HT1080 (cell line): ENCODE data around the gene THRAP3. TPM values are rescaled to one million over a fixed set of nuclear protein-coding genes. Genes with fewer than 3 reads are reported as not detected.
A peak's percentile ranks its signal among the peaks of the same experiment; 100 is the strongest.
"Not testable (repeated sequence)": the region's sequence is repeated elsewhere in the genome, so short reads cannot be mapped to it uniquely, and the experiment has no call there.

Experiments used
- DNase-seq: peaks from one replicate; pipeline ENCODE4 v3.0.0-alpha.2; 2015; ENCODE audit warnings: low read depth
- total RNA-seq: library from RNA; depleted of rRNA; stranded (reverse); fragments of >200 nt; shearing (Covaris generic); gene quantifications from 2 replicates; pipeline ENCODE4 v1.2.3, GENCODE V29; 2014

THRAP3 gene
- total RNA-seq, 1 experiment from 2014 or later, result 92.0 TPM

GRCh38 chr1:36206323-36206858 lies 17.9 kb upstream of the THRAP3 start:
- DNase-seq, result no peak

- DNase-seq, result peak; percentile 18
Measured at GRCh38 chr1:36207339-36207738, 16.9 kb upstream of the THRAP3 start.

DNA sequence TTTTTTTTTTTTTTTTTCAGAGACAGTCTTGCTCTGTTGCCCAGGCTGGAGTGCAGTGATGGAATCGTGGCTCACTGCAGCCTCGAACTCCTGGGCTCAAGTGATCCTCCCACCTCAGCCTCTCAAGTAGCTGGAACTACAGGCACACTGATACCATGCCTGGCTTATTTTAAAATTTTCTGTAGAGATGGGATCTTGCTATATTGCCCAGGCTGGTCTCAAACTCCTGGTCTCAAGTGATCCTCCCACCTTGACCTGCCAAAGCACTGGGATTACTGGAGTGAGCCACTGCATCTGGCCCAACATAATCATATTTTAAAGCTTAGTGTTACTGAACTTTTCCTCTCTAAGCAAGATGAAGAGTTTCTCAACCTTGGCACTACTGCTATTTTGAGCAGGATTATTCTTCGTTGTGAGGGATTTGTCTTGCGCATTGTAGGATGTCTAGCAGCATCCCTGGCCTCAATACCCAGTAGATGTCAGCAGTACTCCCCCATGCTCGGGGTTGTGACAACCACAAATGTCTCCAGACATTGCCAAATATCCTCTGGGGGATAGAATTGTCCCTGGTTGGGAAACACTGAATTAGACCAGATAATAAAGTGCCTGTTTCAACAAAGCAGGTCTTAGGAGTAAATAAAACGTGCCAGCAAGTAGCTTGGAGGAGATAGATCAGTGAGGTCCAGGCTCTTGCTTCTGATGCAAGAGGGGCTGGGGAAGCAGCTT lies 15.1 kb upstream of the THRAP3 start:
- DNase-seq, result no peak

DNA sequence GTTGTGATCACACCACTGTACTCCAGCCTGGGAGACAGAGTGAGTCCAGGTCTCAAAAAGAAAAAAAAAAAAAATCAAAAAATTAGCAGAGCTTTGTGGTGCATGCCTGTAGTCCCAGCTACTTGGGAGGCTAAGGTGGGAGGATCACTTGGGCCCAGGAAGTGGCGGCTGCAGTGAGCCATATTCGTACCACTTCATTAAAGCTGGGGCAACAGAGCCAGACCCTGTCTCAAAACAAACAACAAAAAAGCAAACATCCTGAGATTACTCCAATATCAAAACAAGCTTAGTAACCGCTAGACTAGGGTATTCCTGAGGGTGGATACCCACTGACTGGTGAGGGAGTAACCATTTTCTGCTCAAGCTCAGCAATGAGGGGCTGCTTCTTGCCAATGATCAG lies 12.9 kb upstream of the THRAP3 start:
- no peak for DNase-seq

- DNase-seq, result no peak
Measured at GRCh38 chr1:36211841-36212240, 12.4 kb upstream of the THRAP3 start.

GRCh38 chr1:36212782-36213181 lies 11.5 kb upstream of the THRAP3 start:
- DNase-seq, result no peak

DNA sequence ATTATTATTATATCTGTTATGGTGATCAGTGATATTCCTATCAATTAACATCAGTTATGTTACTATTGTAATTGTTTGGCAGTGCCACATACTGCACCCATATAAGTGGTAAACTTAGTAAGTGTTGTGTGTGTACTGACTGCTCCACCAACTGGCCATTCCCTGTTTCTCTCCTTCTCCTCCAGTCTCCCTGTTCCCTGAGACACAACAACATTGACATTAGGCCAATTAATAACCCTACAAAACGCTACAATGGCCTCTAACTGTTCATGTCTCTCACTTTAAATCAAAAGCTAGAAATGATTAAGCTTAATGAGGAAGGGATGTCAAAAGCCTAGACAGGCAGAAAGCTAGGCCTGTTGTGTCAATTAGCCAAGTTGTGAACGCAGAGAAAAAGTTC lies 6.6 kb upstream of the THRAP3 start:
- peak; percentile 53 for DNase-seq

DNA sequence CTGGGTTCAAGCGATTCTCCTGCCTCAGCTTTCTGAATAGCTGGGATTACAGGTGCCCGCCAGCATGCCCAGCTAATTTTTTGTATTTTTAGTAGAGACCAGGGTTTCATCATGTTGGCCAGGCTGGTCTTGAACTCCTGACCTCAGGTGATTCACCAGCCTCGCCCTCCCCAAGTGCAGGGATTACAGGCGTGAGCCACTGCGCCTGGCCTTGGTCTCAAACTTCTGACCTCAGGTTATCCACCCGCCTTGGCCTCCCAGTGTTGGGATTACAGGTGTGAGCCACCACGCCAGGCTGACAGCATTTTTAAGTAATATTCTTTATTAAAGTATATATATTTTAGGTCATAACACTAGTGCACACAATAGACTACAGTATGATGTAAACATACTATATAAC lies 2.3 kb upstream of the THRAP3 start:
- not testable (repeated sequence) for DNase-seq

DNA sequence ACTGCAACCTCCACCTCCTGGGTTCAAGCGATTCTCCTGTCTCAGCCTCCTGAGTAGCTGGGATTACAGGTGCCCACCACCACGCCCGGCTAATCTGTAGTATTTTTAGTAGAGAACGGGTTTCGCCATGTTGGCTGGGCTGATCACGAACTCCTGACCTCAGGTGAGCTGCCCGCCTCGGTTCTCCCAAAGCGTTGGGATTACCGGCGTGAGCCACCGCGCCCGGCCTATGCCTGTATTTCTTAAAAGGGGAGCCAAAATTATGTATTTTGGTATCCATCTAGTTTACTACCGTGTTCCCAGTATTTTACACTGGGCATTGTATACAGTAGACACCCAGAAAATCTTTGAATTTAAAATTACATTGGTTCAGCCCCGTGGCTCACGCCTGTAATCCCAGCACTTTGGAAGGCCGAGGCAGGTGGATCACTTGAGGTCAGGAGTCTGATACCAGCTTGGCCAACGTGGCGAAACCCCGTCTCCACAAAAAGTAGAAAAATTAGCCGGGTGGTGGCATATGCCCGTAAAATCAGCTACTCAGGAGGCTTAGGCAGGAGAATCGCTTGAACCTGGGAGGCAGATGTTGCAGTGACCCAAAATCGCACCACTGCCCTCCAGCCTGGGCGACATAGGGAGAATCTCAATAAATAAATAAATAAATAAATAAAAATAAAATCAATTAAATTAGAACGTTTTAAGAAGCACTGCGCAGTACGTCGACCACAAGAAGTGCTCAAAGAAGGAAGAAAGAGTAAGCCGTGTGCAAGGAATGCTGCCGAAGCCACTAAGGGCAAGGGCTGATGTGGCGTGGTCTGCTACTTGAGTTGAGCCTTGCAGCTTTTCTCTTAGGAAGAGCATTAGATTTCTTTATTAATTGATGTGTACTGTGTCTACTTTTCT lies 1.5 kb upstream of the THRAP3 start:
- DNase-seq, result no peak

GRCh38 chr1:36223381-36223995 lies 755 bp upstream of the THRAP3 start:
- peak; percentile 35 for DNase-seq

- peak; percentile 81 for DNase-seq
Measured at GRCh38 chr1:36224537-36225282, 467 bp downstream of the THRAP3 start.

GRCh38 chr1:36225283-36225899 lies 1.1 kb downstream of the THRAP3 start:
- no peak for DNase-seq

GRCh38 chr1:36230279-36230678 lies 6.0 kb downstream of the THRAP3 start:
- DNase-seq, result not testable (repeated sequence)

DNA sequence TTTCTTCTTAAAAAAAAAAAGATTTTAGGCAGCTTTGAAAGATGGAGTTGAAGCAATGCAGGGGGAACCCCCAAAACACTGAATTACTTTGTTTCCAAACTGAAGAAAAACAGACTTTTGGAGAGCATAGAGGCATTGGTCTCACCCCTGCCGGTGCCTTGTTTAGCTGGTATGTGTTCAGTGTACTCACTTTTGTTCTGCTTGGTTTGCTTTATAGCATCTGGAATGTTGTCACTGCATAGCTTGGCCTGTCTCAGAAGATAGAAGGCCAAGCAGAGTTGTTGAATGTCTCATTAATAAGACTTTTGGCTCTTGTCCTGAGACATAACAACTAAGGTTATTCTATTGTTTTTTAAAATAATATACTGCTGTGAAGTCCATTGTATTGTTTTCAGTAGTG lies 6.9 kb downstream of the THRAP3 start:
- no peak for DNase-seq

- DNase-seq, result no peak
Measured at GRCh38 chr1:36232212-36233095, 8.2 kb downstream of the THRAP3 start.

GRCh38 chr1:36236302-36236701 lies 12.1 kb downstream of the THRAP3 start:
- no peak for DNase-seq

- DNase-seq, result no peak
Measured at GRCh38 chr1:36238433-36238832, 14.2 kb downstream of the THRAP3 start.

DNA sequence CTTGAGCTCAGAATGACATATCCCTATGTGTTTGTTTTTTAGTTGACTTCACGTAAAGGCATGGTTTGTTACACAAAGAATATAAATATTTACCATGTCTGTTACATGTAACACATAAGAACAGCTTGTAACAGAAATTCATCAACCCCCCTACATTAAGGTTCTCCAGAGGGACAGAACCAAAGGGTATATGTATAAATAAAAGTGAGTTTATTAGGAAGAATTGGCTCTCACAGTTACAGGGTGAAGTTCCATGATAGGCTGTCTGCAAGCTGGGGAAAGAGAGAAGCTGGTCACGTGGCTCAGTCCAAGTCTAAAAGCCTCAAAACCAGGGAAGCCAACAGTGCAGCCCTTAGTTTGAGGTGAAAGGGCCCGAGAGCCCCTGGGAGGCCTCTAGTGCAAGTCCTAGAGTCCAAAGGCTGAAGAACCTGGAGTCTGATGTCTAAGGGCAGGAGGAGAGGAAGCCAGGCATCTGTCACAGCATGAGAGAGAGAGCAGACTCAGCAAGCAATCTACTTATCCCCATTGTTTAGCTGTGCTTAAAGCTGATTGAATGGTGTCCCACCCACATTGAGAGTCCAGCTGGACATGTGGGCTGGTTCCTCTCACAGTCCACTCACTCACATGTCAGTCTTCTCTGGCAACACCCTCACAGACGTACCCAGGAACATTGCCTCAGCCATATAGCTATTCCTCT lies 15.8 kb downstream of the THRAP3 start:
- no peak for DNase-seq

DNA sequence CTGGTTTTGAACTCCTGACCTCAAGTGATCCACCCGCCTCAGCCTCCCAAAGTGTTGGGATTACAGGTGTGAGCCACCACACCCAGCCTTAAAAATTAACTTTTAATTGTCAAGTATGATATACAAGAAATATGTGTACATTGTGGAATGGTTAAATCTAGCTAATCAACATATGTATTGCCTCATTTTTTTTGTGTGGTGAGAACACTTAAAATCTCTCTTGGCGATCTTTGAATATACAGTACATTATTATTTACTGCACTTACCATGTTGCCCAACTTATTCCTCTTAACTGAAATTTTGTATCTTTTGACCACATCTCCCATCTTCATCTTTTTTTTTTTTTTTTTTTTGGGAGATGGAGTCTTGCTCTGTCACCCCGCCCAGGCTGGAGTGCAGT lies 23.3 kb downstream of the THRAP3 start:
- no peak for DNase-seq
